Sciatic nerve (tissue), 2 donors: Measurements from ENCODE around the gene MAD1L1. TPM values are rescaled to one million over a fixed set of nuclear protein-coding genes. Genes with fewer than 3 reads are reported as not detected.
A peak's percentile ranks its signal among the peaks of the same experiment; 100 is the strongest.

Experiments used
- ATAC-seq: fragments of 200-7000 bp; cut with Tn5 transposase; one replicate; pipeline ENCODE4 v1.9.1; 2020; ENCODE audit warnings: mild to moderate bottlenecking, moderate library complexity
- DNase-seq: peaks from one replicate; pipeline ENCODE4 v3.0.0-alpha.2; 2020; ENCODE audit warnings: low spot score
- intact Hi-C: fragments of 100-400 bp; cut with DNase I; formaldehyde crosslinking; loops from one replicate; pipeline ENCODE4 v1.14.2; 2022
- total RNA-seq: library from RNA; stranded (reverse); fragmentation: NEBNext Ultra II Directional; extraction: Animal tissue kit (Norgen Biotek cat#: 25700); gene quantifications from one replicate; pipeline ENCODE4 v1.2.1, GENCODE V29; 2021
- donor health status: DM: no; HTN: no; CAD: no.
- donor health status: DM: no; HTN: no; CAD: no.

MAD1L1 gene
- total RNA-seq, 1 donor from 2014 or later = 42.1 TPM

DNA sequence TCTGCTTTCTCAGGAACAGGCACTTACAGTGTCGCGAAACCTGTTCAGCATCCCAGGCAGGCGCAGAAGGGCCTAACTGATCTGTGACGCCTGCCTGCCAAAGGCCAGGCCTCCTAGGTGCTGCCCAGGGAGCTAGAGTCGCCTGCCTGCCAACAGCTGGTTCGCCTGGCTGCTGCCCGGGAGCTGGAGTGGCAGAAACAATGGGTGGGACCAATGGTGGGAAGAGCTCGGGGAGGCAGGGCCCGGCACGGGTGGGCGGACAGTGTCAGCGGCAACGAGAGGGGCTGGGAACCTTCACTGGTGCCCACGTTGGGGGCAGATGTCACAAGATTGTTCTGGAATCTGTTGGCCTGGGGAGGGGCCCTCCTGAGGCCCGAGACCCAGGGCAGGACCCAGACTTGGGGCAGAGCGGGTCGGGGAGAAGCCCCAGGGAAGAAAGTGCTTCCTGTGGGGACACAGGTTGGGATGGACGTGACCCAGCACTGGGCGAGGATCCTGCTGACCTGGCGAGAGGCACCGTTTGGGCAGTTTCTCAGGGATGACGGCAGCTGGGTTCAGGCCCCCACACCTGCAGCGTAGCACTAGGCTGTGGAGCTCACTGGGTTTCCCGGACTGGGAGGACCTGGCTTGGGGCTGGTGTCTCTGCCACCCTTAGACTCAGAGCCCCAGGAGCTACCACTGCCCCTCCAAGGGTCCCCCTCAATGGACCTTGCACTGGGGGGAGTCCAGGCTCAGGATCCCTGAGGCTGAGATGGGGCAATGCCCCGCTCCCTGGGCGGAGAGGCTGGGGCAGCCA lies 380.8 kb downstream of the MAD1L1 start:
- no peak for ATAC-seq
- intact Hi-C loops = no loop called here
- DNase-seq = no peak

DNA sequence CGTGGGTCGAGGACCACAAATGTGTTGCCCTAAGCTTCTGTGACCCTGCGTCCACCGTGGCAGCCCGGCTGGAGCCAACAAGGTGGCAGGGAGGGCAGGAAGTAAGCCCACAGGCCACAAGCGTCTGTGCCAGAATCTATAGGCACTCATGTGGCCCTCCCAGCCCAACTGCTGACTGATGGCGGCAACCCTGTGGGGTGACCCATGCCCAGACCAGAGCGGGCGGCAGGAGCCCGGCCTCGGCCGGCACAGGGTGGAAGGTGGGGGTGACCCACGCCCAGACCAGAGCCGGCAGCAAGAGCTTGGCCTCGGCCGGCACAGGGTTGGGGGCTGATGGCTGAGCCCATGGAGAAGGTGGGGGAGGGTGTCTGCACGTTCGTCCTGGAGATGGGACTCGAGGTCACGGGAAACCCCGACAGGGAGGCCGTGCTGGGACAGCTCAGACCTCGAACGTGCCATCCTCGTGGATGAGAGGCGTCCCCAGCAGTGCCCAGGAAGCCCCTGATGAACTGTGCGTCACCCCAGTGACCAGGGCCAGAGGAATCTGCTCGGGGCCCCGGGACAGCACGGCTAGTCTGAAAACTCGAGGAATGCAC lies 381.7 kb downstream of the MAD1L1 start:
- no peak for ATAC-seq
- DNase-seq = no peak
- intact Hi-C loops = no loop called here

DNA sequence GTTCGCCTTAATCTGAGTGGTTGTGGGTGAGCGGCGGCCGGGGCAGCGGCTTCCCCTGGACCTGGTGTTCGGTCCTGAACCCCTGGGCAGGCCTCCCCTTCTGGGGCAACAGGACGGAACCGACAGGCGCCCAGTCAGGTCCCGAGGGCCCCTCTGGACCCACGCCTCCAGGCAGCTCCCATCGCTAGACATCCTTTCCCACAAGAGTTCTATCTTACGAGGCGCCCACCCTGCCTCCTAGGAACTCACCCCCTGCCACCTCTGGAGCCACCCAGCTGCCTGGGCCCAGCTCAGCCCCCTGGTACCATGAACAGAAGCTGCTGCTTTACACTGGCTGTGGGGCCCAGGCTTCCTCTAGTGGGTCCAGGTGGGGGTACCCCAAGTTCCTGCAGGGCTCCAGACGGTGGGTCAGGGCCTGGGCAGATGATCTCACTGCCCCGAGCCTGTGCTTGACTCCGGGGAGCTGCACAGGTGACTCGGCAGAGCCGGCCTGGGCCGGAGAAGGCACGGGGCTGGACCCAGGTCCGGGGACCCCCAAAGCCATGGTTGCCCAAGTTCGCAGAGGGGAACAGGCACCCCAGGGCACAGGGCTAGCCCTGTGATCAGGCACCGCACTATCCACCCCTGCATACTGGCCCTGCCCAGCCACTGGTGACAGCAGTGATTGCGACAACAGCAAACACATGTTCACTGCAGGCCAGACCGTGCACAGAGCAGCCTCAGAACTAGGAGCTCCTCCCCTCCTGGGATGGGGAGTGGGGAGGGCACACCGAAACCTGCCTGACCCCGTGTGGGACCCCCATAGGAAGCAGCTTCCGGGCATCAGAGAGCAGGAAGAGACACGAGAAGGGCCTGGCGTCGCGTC lies 382.4 kb downstream of the MAD1L1 start:
- ATAC-seq (no peak), DNase-seq (no peak)
- intact Hi-C loops = no loop called here

DNA sequence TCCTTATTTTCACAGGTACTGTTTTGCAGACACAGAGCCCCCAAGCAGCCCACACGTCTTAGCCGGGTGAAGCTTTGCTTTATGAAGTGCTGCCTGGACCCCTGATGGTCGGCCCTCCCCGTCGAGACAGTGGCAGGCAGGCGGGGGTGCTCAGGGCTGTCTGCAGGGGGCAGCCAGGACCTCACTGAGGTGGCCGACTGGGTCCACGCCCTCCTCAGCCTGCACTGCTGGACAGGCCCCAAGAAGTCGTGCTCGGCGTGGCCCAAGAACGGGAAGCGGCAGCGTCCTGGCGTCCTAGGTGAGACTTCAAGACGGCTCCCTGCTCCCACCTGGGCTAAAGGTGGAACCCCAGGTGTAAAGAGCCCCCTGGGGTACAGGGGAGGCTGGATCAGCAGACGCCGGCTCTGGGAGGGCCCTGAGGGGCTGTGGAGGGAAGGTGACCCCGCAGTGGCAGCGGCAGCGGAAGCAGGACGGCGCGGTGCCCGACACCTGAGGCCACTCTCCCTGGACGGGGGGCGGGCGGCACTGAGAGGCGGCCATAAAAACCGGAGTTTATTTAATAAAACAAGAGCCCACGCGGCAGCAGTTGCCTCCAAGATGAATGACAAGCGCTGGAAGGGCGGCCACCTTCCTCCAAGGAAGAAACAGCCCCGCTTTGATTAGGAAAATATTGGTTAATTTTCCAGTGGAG lies 383.2 kb downstream of the MAD1L1 start:
- intact Hi-C loops = no loop called here

DNA sequence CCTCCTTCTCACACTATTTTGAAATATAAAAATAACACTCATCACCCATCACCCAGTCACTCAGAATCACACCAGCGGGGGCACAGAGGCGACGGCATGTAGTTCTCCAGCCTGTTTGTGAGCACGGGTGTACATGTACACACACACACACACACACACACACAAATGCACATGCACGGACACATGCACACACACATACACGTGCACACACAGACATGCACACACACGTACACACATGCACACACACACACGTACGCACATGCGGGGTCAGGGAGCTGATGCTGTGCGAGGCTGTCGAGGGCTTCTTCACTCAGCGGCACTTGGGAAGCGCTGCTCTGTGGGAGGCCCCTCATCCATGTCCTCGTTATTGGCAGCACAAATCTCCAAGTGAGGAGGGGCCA lies 383.8 kb downstream of the MAD1L1 start:
- ATAC-seq = no peak

More for the DNA sequence above, 383.2 kb downstream of the MAD1L1 start:
- ATAC-seq (no peak), DNase-seq (no peak)

GRCh38 chr7:1848013-1848640 lies 384.6 kb downstream of the MAD1L1 start:
- DNase-seq (no peak), ATAC-seq (no peak)
- intact Hi-C loops = no loop called here

More for the DNA sequence above, 383.8 kb downstream of the MAD1L1 start:
- intact Hi-C loops = no loop called here
- no peak for DNase-seq

GRCh38 chr7:1847260-1848001 lies 385.3 kb downstream of the MAD1L1 start:
- intact Hi-C loops = no loop called here
- DNase-seq (no peak), ATAC-seq (no peak)

DNA sequence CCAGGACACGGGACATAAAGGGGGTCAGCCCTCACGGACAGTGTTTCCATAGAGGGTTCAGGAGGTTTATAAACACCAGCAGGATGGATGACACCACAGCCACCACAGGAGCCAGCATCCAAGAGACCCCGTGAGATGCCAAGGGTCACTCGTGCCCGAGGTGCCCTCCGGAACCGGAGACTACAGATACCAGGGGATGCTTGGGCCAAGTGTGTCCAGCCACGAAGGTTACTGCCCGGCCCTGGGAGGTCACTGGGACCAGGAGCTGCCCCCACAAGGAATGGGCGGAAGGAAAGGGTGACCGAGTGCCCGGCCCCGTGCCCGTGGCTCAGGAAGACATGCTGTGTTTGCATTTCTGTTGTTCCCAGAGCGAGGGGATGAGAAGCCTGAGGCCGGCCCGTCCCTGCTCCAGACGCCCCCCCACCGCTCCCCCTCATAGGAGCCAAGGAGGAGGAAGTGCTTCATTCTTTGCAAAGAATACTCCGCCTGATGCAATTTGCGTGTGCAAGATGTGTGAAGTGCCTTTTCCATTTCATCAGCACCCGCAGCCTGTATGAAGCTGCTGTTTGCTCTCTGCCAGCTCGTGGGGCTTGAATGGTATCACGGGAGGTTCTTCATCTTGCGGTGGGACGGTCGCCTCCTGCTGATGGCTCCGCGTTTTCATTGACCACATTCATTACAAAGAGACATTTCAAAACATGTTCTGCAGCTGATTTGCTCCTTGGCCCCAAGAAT lies 386.2 kb downstream of the MAD1L1 start:
- no peak for ATAC-seq
- no peak for DNase-seq

DNA sequence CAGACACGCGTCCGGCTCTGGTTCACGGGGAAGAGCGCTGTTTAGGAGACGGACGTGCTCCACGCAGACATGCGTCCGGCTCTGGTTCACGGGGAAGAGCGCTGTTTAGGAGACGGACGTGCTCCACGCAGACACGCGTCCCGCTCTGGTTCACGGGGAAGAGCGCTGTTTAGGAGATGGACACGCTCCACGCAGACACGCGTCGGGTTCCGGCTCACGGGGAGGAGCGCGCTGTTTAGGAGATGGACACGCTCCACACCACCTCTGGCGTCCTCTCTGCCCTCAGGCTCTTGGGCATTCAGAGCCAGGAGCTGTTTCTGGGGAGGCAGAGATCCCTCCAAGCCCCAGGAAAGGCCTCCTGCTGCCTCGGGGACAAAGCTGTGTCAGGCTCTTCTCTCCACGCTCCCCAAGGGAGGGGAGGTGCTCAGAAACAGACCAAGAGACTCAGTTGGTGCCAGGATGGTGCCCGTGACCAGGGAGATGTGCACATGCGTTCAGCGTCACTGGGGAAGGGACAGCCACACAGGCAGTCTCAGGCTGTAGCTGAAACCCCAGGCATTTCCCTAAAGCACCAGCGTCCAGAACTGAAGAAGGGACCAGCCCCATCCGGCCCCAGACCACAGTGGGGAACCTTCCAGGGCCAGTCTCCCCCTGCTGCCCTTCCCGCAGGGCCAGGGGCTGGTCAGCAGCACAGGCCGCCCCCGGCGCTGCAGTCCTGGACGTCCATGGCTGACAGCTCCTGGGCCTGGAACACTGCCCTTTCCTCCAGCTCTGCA lies 387.0 kb downstream of the MAD1L1 start:
- DNase-seq (peak; percentile 43), ATAC-seq (no peak)
- intact Hi-C loops = no loop called here

More for the DNA sequence above, 386.2 kb downstream of the MAD1L1 start:
- intact Hi-C loops = no loop called here

DNA sequence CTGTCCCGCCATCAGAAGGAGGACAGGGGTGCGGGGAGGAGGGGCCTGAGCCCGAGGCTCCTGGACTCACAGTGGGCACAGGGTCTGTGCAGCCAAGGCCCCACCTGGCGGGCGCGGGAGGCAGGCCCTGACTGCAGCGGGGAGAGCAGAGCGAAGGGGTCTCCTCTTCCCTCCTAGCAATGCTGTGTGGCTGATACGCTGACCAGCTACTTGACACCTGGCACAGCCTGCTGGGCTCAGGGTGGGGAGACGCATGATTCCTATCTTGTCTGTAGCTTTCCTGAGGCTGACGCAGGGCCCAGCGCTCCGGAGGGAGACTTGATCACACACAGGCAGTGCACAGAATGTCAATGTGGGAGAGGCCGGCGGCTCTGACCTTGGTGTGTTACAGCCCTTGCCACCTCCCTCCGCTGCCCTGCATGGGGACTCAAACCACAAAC lies 387.8 kb downstream of the MAD1L1 start:
- peak; percentile 50 for DNase-seq
- intact Hi-C loops = no loop called here
- ATAC-seq = no peak

DNA sequence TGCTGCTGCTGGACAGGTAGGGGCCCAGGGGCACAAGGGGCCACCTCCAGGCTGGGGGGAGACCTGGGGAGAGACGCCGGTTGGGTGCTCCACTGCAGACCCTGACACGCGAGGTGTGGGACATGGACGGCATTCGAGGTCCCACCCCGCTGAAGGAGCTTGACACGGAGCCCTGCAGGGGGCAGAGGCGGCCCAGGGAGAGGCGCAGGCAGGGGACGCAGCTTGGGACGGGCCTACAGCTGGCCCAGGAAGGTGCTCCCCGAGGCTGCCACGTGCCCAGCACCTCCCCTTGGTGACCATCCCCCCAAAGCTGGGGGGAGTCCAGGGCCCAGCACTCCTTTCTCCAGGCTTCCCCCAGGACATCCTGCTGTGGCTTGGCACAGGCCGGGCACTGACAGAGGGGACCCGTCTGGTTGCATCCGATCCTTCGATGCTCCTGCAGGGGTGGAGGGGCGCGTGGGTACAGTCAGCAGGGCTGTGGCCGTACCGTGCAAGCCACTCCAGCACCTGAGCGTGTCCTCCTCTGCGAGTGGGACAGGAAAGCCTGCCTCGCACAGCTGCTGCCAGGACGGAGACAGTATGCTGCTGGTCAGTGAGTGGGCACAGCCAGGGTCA lies 388.3 kb downstream of the MAD1L1 start:
- intact Hi-C loops = no loop called here
- ATAC-seq (no peak), DNase-seq (no peak)

GRCh38 chr7:1843921-1844335 lies 388.8 kb downstream of the MAD1L1 start:
- peak; percentile 48 for DNase-seq
- ATAC-seq = no peak
- intact Hi-C loops = no loop called here

DNA sequence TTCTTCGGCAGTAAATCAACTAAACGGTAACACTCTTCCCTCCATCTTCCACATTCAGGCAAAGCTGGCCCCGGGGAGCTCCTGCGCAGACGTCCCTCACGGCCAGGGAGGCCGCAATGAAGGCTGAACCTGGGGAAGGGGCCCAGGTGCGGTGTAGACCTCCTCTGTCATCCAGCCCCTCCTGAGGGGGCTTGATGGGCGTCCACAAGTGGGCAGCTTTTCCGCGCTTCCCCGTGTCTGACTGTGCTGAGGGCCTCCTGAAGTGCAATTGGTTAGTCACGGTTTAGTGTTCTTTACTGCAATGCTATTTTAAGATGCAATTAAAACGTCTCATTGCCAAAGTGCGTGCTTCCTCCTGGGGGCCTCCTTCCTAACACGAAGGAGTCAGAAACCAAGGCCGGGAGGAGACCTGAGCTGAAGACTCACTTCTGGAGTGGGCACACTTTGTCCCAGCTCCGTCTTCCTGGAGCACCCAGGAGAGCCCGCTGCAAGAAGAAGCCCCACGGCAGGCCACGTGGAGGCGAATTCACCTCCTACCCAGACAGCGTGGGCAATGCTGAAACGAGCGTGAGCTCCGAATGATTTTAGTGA lies 389.4 kb downstream of the MAD1L1 start:
- intact Hi-C loops = no loop called here
- no peak for ATAC-seq

GRCh38 chr7:1842321-1843221 lies 390.2 kb downstream of the MAD1L1 start:
- ATAC-seq = no peak

More for the DNA sequence above, 389.4 kb downstream of the MAD1L1 start:
- no peak for DNase-seq

More at GRCh38 chr7:1842321-1843221, 390.2 kb downstream of the MAD1L1 start:
- no peak for DNase-seq
- intact Hi-C loops = no loop called here
